Fibroblast of skin of left biceps (primary cell): ENCODE measurements around the gene SLC3A2.

Source experiments
- DNase-seq, 2 experiments: peaks; one replicate each; pipeline ENCODE4 v3.0.0-alpha.2; 2013; ENCODE audit warnings: low read depth in 2 of 2

SLC3A2 gene

DNA sequence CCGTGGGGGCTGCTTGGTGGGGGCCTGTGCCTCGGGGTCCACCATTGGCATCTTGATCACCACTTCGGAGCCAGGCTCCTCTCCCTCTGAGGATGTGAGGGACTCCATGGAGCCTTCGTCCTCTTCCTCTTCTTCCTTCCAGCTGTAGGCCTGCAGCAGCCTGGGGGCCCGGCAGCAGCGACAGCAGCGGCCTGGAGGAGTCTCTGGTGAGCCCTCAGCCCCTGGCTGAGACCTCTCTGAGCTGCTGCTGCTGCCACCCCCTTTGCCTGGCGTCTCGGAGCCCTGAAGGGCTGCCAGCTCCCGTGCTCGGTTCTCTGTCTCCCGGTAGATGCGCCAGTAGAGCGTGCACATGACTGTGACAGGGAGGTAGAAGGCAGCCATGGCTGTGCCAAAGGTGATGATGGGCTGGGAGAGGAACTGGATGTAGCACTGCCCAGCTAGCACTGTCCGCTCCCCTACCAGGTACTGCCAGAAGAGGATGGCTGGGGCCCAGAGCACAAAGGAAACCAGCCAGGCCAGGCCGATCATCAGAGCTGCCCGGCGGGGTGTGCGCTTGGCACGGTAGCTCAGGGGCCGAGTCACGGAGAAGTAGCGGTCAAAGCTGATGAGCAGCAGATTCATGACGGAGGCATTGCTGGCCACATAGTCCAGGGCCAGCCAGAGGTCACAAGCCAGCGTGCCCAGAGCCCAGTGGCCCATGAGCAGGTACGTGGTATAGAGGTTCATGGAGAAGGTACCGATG lies 29.6 kb downstream of the SLC3A2 start:
- no peak for DNase-seq

- no peak for DNase-seq
Observed at GRCh38 chr11:62911137-62912130, 30.7 kb downstream of the SLC3A2 start.

DNA sequence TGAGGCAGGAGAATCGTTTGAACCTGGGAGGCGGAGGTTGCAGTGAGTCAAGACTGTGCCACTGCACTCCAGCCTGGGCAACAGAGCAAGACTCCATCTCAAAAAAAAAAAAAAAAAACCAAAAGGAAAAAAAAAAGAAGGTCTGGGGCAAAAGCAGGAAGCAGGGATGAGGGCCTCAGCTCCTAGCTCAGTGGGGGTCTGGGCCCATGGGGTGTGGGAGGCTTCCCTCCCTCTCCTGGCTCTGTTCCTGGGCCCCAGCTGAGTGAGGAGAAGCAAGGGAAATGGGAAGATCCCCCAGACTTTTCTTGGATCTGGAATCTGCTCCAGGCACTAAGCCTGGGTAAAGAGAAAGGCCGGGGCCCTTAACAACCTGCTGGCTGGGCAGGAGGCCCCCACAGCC lies 31.6 kb downstream of the SLC3A2 start:
- no peak for DNase-seq

GRCh38 chr11:62914416-62914815 lies 33.7 kb downstream of the SLC3A2 start:
- DNase-seq, result no peak

GRCh38 chr11:62917906-62918502 lies 37.3 kb downstream of the SLC3A2 start:
- DNase-seq, result no peak

GRCh38 chr11:62918531-62918930 lies 37.8 kb downstream of the SLC3A2 start:
- no peak for DNase-seq

- DNase-seq, result no peak
Observed at GRCh38 chr11:62919476-62919875, 38.8 kb downstream of the SLC3A2 start.

DNA sequence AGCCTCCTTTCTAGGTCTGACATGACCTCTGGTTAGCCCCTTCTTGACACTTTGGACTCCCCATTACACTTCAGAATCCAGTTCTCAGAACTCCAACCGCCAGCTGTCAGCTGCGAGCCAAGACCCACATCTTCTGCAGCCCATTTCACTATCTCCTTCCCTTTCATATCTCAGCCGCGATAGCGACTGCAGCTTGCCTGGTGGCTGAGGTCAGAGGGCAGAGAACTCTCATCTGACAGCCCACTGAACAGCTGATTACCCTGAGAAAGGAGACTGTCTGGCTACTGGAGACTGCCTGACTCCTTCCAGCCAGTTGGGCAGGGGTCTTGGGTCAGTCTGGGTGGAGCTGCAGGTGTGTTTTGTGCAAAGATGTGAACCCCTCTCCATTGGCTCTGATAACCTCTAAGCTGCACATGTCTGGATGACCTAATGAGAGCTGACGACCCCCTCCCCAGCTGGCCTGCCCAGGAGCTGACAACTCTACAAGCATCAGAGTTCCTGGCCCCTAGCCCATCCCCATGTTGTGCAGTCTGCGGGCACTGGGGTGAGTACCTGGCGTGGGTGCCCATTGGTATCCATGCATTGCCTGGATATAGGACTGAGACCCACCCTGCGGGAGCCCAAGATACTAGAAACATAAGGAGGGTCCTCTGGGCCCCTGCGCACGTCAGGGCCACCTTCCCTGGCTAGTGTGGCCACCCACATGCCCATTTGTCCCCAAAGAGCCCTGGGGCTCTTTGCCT lies 39.4 kb downstream of the SLC3A2 start:
- DNase-seq, result no peak

DNA sequence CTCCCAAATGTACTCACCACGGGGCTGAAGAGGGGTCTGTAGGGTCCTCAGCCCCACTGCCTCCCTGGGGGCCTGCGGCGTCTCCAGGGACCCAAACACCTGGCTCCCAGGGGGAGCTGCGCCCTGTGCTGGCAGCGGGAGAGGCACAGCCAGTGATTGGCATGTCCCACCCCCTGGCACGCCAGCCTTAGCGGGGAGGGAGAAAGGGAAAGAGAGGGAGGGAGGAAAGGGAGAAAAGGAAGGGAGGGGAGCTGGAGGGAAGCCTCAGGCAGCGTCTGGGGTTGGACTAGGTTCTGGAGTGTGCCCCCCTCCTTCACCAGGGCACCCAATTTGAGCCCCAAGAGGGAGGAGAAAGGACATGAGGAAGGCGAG lies 40.5 kb downstream of the SLC3A2 start, which contains the start of gene CHRM1:
Gene CHRM1 (minus strand): TSS at position 163 of the 372 bp plus-strand sequence. CDS start 10,263 bp downstream, outside the sequence.
- no peak for DNase-seq

- DNase-seq, result no peak
Observed at GRCh38 chr11:62921573-62922188, 41.0 kb downstream of the SLC3A2 start.

GRCh38 chr11:62922189-62922589 lies 41.5 kb downstream of the SLC3A2 start:
- DNase-seq, result no peak

DNA sequence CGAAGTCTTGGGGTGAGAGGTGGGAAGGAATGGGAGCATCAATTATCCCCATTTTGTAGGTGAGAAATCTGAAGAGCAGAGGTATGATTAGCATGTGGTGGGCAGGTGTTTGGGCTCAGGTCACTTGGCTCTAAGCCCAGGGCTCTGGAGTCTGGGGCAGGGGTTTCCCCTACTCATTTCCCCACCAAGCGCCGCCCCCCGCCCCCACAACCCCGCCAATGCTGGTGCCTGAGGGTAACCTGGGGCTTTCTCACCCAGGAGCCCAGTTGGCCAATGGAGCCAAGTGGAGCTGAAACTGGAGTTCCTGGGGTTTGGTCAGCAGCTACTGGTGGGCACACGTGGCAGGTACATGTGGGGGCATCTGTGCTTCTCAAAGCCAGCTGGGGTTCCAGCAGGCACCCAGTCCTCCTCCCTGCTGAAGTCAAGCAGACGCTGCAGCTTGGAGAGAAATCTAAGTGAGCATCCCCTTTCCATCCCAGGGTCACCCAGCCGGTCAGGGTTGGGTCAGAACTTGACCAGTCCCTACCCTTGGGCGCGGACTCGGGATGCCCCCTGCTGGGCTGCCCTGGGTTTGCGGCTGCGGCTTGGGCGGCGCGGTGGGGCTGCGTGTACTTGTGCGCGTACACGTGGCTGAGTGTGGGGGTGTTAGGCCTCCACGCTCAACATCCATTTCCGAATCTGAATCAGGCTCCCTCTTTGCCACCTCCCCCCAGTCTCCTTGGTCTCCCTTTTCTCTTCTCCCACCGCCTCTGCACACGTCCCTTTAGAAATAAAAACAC lies 42.1 kb downstream of the SLC3A2 start:
- DNase-seq, result no peak

DNA sequence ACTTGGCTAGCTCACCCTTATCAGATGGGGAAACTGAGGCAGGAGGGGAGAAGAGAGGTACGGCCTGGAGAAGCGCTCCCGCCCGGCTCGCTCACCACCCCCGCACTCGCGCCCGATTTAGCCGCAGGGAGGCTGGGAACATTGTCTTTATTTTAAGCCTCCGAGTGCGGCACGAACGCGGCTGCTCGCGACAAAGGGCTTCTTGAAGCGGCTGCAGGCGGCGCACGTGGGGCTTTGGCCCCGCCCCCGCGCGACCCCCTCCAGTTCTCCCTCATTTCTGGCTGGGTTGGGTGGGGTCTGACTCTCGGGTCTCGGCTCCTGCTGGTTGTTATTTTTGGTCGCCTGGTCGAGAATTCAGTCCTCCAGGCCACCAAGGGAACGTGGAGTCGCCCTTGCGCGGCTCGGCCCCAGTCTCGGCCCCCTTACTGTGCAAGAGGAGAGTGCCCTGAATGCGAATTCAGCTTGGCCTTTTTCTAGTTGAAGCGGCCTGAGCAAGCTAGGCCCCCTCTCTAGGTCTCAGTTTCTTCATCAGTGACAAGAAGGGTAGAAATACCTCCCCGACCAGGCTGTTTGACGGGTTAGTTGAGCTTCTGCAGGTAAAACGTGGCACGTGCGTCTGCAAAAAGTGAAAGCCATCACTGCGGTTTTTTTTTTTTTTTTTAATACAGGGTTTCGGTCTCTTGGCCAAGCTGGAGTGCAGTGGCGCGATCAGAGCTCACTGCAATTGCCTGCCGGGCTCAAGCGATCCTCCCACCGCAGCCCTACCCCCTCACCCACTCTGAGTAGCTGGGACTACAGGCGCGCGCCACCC lies 43.1 kb downstream of the SLC3A2 start:
- no peak for DNase-seq

GRCh38 chr11:62925308-62925707 lies 44.6 kb downstream of the SLC3A2 start:
- no peak for DNase-seq

GRCh38 chr11:62925745-62926679 lies 45.3 kb downstream of the SLC3A2 start:
- DNase-seq, result no peak

GRCh38 chr11:62926680-62927455 lies 46.2 kb downstream of the SLC3A2 start:
- no peak for DNase-seq

GRCh38 chr11:62928011-62928410 lies 47.3 kb downstream of the SLC3A2 start:
- DNase-seq, result no peak

GRCh38 chr11:62930157-62930556 lies 49.5 kb downstream of the SLC3A2 start:
- no peak for DNase-seq
